ENCODE results near the gene SMAD5.

Gene SMAD5

GRCh38 chr5:136132557-136133221, at the start of gene SMAD5:
Gene SMAD5, plus strand, starts transcription at chr5:136132845. Its CDS starts 20,916 bp downstream, at chr5:136153761.
- DNase-seq, result peak; percentile 56

DNA sequence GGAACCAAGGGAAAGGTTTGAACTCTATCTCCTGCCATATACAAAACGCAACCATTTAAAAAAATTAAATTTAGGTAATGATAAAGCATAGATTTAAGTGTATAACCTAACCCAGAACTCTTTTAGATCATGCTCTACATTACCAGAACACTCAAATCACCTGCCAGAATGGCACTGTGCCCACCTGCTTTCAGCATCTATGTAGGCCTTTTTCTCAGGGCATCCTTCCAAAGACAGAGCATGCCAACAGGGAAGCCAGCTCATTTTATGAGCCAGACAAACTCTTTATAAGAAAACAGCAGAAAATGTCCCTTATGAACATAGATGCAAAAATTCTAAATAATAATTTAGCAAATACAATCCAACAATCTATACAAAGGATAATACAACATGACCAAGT, 47.9 kb upstream of the SMAD5 start:
- DNase-seq, result no peak

DNA sequence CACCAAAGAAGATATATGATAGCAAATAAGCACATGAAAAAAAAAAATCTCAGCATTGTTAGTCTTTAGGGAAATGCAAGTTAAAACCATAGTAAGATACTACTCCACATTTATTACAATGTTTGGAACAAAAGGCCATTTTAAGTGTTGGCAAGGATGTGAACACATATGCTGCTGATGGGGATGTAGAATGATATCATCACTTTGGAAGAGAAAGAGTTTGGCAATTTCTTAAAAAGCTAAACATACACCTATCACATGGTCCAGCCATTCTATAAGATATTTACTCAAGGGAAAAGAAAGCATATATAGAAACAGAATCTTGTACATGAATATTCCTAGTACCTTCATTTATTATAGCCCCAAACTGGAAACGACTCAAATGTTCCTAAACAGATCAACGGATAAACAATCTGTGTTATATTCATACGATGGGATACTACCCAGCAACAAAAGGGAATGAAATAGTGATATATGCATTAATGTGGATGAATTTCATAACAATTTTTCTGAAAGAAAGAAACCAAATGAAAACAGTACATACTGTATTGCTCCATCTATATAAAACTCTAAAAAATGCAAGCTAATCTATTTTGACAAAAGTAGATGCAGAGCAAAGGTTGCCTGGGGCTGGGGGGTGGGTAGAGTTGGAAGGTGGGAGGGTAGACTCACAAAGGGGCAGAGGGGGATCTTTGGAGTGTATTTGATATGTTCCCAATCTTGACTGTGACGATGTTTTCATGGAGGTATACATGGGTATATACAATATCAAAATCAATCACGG, 45.7 kb upstream of the SMAD5 start:
- no peak for DNase-seq

DNA sequence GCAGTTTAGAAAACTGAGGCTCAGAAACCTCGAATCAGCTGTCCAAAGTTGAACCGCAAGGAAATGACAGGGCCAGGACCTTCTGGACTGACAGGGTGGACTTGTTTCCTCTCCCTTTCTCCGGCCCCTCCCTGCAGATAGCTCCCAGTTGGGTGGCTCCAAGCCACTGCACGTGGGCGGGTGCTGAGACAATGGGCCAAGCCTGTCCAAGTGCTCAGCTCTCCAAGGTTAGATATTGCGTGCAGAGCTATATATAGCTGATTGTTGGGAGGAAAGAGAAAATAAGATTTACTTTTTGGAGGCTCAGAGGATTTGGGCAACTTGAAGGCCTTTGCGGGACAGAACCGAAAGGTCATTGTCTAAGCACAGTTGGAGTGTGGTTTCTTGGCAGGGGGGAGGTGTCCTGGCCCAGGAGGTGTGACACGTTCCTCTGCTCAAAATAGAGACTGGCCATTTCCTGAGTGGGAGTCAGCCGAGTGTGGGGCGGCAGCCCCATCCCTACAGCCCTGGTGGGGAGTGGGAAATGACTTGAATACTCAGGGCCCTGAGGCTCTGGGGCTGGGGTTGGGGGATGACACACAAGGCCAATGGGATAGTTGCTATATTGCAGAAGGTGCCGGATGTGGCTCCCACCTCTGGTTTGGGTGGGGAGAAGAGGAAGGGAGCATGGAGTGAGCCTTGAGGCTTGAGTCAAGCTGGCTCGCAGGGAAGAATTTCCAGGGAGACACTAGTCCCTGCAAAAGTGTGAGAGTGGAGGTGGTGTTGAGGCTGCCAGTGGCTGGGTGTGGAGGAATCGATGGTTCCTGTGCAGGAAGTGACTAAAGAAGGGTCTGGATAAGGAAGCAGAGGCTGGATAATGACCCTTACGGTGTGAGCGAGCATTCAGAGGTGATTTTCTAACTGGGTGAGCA, 44.4 kb upstream of the SMAD5 start:
- DNase-seq, result no peak

GRCh38 chr5:136089791-136090190, 42.9 kb upstream of the SMAD5 start:
- DNase-seq, result no peak

GRCh38 chr5:136090319-136090718, 42.3 kb upstream of the SMAD5 start:
- DNase-seq, result no peak

DNA sequence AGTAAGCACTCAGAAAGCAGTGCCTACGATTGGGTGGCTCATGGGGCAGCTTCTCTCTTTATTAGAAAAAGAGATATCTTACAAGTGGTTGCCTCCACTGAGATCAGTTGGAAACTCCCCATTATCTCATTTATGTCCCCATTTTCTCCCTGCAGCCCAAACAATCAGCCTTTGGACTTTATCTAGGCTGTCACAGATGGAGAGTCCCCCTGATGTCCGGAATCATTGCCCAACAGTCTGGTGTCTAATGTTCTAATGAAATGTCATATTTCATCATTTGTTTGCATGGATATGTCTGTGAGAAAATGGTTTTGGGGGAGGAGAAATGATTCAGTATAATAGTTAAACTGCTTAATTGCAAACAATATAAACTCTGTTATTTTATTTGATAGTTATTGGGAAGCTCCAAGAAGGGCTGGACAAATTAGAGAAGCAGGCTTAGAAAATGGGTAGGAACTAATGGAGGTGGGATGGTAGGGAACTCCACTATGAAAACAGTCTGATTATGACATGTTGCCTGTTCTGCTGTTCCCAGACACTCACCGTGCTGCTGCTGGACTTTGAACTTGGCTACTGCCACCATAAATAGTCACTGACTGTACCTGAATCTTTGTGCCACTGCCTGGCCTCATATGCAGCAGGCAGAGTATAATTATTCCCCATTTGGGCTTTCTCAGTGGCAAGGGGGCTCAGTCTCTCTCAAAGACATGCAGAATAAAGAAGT, 38.3 kb upstream of the SMAD5 start:
- no peak for DNase-seq

DNA sequence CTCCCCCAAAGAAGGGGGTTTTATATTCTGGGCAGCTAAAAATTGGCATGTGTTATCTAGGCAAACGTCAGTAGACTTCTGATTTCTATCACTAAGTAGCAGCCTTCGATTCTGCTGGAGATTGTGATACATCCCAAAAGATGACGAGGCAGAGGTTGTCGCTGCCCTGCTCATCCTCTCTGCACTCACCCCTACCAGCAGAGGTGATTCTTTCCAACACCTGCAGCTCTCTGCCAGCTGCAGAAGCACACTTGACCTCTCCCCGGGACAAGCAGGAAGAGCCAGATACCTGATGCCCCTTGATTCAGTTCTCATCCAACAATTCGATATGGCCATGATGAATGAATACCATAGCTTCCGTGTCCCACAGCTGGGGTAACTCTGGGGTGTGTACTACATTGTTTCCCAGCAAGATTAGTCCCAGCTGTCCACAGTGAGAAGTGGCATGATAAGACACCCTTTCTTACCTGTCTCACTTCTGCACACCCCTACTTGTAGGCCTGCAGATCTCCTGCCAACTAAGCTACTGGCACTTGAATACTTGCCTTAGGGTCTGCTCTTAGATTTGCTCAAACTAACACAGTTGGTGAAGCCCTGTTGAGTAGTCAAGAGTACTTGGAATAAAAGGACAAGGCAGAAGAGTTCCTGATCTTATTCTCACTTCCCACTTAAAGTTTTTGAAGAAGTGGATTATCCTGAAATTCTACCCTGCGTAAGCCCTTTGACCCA, 37.6 kb upstream of the SMAD5 start:
- DNase-seq, result peak; percentile 83

DNA sequence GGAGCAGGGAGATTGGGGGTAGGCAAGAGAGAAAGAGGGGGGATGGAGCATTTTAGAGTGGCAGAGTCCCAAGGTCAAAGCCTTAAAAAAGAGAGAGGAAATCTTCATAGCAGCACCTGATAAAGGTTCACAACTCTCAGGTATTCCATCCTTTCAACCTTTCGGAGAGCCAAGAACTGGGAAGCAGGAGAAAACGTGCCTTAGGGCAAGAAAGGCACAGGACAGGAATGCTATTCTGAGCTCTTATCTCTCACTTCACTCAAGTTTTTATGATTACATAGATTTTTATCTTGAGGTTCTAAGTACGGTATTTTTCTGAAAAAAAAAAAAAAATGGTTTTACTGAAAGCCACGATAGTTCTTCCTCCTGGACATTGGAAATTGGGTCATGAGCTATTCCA, 34.5 kb upstream of the SMAD5 start:
- no peak for DNase-seq

DNA sequence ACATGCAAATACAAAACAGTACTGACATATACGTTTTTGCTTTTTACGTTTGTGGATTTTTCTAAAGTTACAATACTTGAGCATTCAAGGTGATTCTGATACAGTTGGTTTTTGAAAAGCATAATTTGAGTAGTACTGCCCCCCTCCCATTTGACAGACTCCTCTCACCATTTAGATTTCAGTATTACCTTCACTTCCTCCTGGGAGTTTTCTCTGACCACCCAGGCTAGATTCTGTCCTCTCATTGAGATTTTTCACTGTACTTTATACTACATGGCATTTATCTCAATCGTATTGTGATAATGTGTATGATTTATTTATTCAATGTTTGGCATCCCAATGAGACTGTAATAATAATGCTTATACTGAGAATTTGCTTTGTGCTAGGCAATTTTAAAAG, 32.8 kb upstream of the SMAD5 start:
- no peak for DNase-seq

GRCh38 chr5:136101884-136102283, 30.8 kb upstream of the SMAD5 start:
- DNase-seq, result no peak

- DNase-seq, result no peak
Observed at GRCh38 chr5:136103118-136103517, 29.5 kb upstream of the SMAD5 start.

- DNase-seq, result no peak
Observed at GRCh38 chr5:136104306-136104965, 28.2 kb upstream of the SMAD5 start.

DNA sequence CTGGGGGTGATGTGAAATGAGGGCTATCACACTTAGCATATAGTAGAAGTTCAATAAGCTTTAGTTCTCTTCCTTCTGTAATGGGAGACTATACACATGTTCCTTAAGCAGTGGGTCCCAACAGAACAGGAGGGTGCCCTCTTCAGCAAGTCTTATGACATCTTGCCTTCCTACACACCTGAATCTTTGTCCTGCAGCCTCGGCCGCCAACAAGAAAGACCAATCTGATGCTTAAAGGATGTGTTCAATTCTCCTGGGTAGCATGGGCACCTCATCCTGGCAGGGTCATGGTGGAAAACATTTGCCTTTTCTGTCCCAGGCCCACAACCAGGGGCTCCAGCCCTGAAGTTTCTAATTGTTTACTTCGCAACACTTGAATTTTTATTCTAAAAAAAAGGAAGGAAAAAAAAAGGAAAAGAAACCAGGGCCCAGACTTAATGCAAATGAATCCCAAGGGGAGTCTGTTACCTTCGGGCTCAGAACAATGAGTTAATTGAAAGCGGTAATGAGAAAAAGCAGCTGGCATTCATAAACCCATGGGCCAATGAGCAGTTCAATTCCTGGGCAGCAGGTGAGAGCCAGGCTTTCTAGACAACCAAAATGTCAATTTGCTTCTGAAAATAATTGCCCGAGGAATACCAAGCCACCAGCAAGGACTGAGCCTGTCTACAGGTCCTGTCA, 26.2 kb upstream of the SMAD5 start:
- DNase-seq, result no peak

- no peak for DNase-seq
Observed at GRCh38 chr5:136108180-136108611, 24.4 kb upstream of the SMAD5 start.

DNA sequence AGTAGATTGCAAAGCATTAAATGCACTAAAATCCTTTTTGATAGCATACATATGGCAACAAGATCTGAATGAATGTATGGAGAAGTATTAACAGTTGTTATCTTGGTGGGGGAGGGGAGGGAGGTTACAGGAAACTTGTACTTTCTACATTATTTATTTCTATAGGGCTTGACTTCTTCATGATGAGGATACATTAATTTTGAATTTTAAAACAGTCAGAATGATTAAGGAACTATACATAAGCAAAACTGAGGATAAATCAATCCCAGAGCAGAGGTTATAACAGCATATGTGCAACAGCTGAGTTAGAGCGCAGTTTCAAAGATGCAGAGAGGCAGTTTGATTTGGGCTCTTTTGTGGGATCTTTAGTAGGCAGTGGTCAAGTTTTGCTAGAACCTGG, 23.9 kb upstream of the SMAD5 start:
- no peak for DNase-seq

DNA sequence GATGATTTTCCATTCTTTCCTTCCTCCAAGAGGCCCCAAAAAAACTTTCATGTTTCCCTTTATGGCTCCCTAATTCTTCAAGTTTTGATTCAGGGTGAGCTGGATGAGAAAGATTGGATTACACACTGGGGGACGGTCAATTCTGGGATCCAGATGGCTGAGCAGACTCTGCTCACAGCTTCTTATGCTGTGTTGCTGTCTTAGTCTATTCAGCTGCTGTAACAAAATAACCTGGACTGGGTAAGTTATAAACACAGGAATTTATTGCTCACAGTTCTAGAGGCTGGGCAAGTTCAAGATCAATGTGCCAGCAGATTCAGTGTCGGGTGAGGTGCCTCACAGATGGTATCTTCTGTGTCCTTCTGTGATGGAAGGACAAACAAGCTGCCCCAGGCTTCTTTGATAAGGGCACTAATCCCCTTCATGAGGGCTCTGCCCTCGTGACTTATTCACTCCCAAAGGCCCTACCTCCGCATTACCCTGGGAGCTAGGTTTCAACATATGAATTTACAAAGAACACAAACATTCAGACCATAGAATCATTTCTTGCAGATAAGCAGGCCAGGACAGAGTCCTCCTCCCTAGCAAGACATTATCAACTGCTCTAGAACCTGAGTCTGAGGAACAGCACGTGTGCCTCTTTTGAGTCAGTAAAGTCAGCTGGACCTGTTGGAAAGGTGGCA, 23.1 kb upstream of the SMAD5 start:
- DNase-seq, result no peak

GRCh38 chr5:136113606-136114005, 19.0 kb upstream of the SMAD5 start:
- no peak for DNase-seq

GRCh38 chr5:136114414-136115125, 18.1 kb upstream of the SMAD5 start:
- DNase-seq, result no peak

Data from DMS79 (cell line).